Stimulated activated CD8-positive, alpha-beta memory T cell treated with anti-CD3 and anti-CD28 coated beads, Interleukin-15, amount 100 ng/mL, for 24 hours (primary cell): Measurements from ENCODE around the gene CIRBP.
A peak's percentile ranks its signal among the peaks of the same experiment; 100 is the strongest.

Source experiments
- DNase-seq: peaks from one replicate; pipeline ENCODE4 v3.0.0-alpha.2; 2020; ENCODE audit warnings: low read depth

CIRBP gene

DNA sequence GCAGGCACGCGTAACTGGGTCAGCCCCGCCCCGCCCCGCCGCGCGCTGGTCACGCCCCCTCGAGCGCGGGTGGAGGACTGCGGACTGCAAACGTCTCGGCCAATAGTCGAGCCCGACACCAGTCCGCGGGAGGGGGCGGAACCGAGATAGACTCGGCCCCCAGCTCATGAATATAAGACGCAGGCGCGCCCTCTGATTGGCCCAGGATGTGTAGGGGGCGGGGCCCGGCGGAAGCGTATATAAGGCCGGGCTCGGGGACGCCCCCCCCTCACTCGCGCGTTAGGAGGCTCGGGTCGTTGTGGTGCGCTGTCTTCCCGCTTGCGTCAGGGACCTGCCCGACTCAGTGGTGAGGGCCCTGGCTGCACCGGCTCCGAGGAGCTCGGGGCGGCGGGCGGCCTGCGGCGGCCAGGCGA is at the start of gene CIRBP:
CIRBP (plus strand) TSS at position 268 of the 413 bp plus-strand sequence. CDS start 1,602 bp downstream, outside the sequence.
- peak; percentile 95 for DNase-seq

- no peak for DNase-seq
Observed at GRCh38 chr19:1219786-1220476, 49.2 kb upstream of the CIRBP start.

DNA sequence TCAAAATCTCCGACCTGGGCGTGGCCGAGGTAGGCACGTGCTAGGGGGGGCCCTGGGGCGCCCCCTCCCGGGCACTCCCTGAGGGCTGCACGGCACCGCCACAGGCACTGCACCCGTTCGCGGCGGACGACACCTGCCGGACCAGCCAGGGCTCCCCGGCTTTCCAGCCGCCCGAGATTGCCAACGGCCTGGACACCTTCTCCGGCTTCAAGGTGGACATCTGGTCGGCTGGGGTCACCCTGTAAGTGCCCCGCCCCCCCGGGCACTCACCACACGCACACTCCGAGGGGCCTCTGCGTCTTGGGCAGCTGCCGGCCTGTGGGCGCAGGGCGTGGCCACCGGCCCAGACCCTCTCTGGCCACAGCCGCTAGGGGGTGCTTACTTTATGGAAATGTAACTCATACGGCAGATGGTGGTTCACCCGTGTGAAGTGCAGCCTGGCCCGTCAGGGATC is 48.6 kb upstream of the CIRBP start:
- DNase-seq = no peak

- no peak for DNase-seq
Observed at GRCh38 chr19:1220976-1221903, 47.9 kb upstream of the CIRBP start.

DNA sequence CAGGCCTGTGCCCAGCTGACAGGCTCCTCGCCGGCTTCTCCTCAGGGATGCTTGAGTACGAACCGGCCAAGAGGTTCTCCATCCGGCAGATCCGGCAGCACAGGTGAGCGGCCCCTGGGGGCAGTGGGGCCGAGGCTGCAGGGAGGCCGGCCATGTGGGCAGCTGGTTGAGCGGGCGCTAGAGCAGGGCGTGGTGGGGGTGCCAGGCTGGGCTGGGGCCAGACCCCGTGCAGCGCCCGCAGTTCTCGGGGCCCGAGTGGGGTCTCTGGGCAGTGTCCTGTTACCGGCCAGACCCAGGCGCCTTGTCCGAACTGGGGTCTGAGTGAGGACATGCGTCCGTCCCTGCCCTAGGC is 47.3 kb upstream of the CIRBP start:
- no peak for DNase-seq

GRCh38 chr19:1222394-1222793 is 46.7 kb upstream of the CIRBP start:
- DNase-seq = no peak

DNA sequence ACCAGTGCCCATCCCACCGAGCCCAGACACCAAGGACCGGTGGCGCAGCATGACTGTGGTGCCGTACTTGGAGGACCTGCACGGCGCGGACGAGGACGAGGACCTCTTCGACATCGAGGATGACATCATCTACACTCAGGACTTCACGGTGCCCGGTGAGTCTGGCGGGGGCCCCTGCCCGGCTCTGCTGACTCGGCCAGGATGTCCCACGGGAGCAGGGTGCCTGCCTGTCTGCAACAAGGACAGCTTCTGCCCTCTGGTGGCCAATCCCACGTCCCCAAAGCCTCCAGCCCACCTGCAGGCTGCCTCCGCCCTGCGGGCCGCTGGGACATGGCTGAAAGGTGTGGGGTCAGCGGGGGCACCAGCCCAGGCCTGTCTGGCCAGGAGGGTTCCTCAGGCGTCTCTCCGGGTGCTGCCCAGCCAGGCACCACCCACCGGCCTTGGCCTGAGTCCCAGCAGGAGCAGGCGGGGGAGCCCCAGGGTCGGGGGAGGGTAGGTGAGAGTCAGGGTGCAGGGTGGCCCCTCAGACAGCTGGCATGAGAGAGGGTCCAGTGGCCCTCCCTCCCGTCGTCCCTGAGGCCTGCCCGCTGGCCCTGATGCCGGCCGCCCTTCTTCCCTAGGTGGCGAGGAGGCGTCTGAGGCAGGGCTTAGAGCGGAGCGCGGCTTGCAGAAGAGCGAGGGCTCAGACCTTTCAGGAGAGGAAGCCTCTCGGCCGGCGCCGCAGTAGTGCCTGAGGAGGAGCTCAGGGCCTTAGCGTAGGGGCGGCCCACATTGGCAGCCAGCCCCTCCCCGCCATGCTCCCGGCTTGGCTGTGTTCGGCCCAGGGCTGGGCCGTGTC is 45.9 kb upstream of the CIRBP start:
- no peak for DNase-seq

DNA sequence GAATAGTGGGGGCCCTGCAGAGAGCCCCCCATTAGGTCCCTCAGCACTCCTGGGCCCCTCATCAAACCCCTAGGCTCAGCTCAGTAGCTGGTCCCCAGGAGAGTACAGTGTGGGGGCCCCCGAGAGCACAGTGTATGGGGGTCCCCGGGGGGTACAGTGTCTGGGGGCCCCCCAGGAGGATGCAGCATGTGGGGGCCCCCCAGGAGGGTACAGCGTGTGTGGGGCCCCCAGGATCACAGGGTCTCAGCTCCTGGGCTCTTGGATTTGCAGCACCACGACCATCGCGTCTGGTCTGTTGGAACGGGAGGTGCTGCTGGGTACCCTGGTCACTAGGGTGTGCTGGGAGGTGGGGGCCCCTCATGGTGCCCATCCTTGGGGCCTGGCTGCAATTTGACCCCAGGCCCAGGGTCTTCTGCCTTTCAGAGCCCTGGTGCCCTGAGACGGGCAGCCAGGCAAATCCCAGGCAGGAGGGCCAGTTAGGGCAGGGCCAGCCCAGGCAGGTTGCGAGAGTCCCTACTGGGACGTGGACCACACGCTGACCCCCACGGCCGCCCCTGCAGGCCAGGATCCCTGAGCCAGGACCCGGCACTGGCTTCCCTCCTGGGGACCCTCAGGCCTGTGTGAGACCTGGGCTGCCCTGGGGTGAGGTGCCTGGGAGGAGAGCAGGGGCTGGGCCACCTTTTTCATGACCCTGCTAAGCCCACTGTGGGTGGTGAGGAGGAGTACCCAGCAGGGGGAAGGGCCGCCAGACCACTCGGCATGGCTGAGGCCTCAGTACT is 44.9 kb upstream of the CIRBP start:
- DNase-seq = no peak

- no peak for DNase-seq
Observed at GRCh38 chr19:1224847-1225246, 44.3 kb upstream of the CIRBP start.

- DNase-seq = no peak
Observed at GRCh38 chr19:1225440-1226226, 43.5 kb upstream of the CIRBP start.

DNA sequence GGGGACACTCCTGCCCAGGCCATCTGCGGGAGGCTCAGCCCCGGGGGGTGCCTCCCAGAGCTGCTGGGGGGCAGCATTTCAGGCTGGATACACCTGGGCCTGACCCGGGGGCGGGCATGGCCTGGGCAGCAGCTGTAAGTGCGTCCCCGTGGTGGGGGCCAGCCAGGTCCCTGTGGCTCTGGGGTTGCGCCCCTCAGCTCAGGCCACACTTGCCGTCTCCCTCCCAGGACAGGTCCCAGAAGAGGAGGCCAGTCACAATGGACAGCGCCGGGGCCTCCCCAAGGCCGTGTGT is 43.0 kb upstream of the CIRBP start:
- DNase-seq = no peak

DNA sequence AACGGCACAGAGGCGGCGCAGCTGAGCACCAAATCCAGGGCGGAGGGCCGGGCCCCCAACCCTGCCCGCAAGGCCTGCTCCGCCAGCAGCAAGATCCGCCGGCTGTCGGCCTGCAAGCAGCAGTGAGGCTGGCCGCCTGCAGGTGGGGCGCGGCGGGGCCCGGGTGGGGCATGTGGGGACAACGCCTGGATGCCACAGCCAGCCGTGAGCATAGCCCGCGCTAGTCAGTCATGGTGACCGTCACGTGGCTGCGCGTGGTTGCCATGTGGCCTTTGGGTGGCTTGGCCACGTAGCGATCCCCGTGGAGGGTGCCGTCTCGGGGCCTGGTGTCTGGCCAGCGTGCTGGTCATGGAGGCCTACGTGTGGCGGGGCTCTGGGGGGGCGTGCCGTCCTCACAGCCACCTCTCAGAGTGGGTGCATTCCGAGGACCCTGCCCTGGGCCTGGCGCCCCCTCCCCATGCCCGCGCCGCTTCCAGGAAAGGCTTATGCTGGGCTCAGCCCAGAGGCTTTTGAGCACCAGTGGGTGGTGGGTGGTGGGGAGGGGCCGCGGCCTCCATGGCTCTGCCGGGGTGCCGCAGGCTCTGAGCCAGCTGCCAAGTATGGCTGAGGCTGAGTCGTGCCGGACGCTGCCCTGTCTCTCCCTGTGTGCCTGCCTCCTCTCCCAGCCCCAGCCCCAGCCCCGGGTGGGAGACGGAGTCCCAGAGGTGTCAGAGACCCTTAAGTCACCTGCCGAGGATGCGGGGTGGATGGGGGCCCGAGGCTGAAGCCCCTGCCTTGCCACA is 42.4 kb upstream of the CIRBP start:
- no peak for DNase-seq

DNA sequence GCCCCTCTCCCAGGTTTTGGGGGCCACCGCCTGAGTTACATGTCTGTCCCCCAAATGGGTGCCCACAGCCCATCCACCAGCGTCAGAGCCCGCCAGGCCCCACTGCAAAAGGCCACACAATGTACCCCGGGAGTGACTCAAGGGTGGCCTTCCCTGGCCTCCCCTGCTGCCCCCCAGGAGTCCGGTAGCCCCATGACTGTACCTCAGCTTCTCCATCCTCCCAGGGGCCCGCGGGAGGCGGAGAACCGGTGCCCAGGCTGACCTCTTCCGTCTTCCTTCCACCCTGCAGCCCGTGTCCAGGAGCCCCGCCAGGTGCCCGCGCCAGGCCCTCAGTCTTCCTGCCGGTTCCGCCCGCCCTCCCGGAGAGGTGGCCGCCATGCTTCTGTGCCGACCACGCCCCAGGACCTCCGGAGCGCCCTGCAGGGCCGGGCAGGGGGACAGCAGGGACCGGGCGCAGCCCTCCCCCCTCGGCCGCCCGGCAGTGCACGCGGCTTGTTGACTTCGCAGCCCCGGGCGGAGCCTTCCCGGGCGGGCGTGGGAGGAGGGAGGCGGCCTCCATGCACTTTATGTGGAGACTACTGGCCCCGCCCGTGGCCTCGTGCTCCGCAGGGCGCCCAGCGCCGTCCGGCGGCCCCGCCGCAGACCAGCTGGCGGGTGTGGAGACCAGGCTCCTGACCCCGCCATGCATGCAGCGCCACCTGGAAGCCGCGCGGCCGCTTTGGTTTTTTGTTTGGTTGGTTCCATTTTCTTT is 41.7 kb upstream of the CIRBP start:
- DNase-seq = no peak

GRCh38 chr19:1228161-1228957 is 40.8 kb upstream of the CIRBP start:
- no peak for DNase-seq

DNA sequence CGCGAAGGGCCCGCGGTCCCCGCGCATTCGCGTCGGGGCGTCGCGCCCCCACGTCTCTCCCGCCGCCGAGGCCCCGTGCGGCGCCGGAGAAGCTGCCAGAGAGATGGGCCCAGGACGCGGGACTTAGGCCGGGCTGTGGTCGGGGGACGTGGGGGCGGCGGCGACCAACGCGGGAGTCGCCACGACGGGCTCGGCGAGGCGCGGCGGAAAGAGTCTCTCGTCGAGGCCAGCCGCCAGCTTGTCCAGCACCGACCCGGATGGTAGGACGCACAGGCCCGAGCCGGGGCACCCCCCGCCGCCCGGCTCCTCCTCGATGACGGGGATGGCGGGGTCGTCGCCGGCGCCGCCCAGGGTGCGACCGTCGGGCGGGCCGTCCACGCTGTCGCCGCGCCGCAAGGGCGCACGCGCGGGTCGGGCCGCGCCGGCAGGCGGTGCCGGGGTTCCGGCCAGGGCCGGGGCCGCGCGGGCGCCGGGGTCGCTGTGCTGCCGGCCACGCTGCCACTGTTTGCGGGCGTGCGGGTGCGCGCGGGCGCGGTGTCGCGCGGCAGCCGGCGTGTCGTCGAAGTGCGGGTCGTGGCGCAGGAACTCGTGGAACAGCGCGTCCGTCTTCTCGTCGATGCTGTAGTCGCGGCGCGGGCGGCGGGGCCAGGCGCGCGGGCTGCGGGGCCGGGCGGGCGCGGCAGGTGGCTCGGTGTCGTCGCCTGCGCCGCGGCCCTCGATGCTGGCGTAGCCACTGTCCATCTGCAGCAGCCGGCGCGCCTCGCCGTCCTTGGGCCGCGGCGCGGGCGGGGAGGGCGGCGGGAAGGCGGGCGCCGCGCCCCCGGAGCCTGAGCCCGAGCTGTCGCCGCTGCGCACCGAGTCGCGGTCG is 39.8 kb upstream of the CIRBP start:
- DNase-seq = no peak

GRCh38 chr19:1229924-1230782 is 39.0 kb upstream of the CIRBP start:
- DNase-seq = no peak
